GM18505 (cell line): Measurements from ENCODE around the gene HLX.

ENCODE experiments used
- ATAC-seq: cut with Tn5 transposase; IDR thresholded peaks from one replicate; pipeline ENCODE4 v1.9.1; 2021; ENCODE audit not compliant: unreplicated experiment
- POLR2A ChIP-seq: IDR thresholded peaks from 4 replicates; pipeline ENCODE4 v1.6.1; 2011; ENCODE audit warnings: borderline replicate concordance; ENCODE audit not compliant: insufficient read depth, insufficient read length; ENCODE audit errors: extremely low read depth

The HLX gene

GRCh38 chr1:220917101-220917500 lies 37.9 kb downstream of the HLX start:
- ATAC-seq = no peak
- TF ChIP-seq POLR2A = no peak

DNA sequence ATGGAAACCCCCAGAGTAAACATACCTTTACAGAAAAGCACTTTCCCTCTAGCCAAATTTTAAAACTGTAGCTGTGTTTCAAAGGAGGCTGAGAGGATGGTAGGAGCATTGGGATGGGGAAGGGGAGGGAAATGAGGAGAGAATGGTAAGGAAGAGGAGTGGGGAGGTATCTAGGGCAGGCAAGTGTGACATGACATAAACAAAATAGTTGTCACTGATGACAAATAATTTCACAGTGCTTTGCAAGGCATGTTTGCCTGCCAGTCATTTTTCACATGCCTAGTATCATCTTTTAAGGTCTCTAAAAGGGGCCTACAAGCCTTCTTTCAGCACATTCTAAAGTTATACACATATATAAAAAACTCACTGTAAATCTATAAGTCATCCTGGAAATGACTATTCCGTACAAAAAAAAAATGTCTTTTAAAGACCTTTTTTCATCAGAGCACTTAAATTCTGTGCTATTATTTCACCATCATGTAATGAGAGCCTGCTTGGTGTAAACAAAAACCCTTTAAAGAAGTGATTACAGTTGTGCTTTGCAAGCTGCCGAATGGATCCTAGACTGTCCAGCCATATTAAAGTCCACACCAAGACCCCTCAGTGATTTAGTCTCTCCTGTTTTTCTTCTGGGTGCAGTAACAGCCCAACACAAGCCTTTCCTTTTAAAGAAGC lies 38.4 kb downstream of the HLX start:
- no peak for ATAC-seq
- TF ChIP-seq POLR2A = no peak

DNA sequence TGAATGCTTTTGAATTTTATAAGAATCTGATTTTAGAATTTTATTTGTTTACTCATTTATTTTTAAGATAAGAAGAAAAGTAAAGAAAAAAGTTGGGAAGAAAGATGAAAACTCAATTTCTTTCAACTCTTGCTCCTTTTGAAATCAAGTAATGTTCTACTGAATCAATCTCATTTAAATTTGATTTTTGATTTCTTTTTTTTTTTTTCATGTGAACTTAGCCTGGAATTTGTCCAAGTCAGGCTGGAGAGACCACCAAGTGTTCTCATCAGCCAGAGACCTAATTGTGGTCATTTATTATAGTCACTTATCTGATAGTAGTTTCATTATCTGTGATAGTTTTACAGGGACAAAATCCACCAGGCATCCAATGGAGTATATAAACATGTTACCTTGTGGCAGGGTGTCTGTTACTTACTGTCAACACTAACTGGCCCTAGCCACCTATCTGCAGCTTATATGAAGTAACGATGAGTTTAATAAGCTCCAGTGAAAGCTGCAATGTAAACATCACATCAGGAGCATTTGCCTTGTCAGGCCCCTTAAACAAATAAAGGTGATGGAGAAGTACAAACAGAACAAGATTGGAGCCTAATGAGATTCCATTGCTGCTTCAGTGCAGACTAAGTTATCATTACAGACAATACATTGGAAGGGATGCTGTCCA lies 39.2 kb downstream of the HLX start:
- no peak for ATAC-seq
- TF ChIP-seq POLR2A = no peak

DNA sequence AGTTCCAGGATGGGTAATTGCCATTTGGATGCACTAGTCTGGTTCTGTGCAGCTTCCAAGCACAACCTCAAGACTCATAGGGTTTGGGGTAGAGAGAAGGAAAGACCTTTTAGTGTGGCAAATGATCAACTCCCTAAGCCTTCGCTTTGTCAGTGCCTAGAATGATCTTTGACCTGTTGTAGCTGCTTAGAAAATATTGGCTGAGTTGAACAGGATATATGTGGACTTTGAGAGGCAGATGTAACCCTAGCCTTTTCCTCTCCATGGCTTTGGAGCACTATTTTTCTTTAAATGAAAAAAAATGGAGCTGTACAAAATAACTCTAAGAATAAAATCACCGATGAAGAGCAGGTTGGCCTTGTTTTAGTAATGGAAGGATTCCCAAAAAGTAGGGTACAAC lies 41.7 kb downstream of the HLX start:
- ATAC-seq = no peak
- TF ChIP-seq POLR2A = no peak

- ATAC-seq = no peak
- TF ChIP-seq POLR2A = no peak
Observed at GRCh38 chr1:220921498-220921897, 42.3 kb downstream of the HLX start.

DNA sequence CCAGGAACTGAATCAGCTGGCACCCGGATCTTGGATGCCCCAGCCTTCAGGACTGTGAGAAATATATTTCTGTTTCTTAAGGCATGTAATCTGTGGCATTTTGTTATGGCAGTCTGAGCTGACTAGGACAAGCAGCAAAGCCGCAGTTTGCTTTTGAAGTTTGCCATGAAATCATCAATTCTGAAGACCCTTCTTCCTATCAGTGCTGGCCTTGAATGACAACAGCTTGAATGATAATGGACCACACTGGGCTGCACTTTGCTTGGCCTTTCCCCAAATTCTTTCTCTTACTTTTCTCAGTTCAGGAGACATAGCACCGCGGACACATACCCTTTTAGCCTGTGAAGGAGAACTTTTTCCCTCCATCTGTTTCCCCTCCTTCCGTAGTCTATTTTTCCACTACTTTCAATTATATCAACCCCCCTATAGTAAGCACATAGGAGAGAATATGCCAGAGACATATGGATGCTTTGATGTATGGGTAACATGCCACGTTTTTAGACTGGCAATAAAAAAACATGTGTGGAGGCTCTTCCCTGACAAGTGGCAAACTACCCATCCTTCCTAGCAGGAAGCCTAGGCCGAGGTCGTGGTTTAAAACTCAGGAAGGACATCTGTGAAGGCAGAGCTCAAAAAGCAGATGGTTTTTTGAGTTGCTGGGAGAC lies 42.9 kb downstream of the HLX start:
- ATAC-seq = no peak
- no peak for TF ChIP-seq POLR2A

- TF ChIP-seq POLR2A = no peak
- ATAC-seq = no peak
Observed at GRCh38 chr1:220922951-220923350, 43.7 kb downstream of the HLX start.

DNA sequence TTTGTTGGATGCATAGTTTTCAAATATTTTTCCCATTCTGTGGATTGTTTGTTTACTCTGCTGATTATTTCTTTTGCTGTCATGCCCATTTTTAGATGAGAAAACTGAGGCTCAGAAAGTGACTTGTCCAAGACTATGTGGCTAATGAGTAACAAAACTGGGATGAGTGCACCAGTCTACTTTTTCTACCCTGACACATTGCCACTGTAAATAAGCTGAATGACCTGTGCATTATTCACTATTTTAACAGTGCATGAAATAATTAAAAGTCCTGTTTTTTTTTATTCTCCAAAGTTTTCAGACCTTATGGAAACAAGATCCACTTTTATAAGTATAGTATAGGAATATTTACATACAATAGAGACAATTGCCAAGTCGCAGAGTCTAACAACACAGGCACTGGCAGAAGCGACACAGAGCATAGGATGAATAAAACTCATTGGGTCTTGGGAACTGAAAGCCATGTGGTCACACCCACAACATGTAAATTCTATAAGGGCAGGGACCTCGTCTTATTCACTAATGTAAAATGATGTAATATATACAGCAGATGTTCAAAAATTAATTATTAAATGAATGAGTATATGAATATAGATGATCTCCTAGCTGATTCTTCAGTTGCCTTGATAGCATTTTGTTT lies 45.2 kb downstream of the HLX start:
- no peak for ATAC-seq
- no peak for TF ChIP-seq POLR2A

- no peak for ATAC-seq
- TF ChIP-seq POLR2A = no peak
Observed at GRCh38 chr1:220925707-220926106, 46.5 kb downstream of the HLX start.

DNA sequence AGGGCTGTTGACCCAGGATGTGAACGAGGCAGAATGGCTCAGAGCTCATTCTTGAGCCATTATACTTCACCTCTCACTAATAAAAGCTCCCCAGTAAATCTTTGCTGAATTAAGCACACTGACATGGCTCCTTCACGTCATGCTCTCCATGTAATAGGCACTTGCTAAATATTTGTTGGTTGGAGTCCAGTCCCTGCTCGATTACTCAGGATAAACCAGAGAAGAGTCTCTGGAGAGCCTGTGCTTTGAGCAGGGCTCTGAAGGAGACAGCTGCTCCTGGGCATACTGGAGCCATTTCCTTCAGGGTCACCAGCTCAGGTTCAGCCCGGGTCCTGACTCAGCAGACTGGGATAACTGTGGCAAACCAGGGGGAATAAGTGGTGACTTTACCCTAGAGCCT lies 46.9 kb downstream of the HLX start:
- TF ChIP-seq POLR2A = no peak
- no peak for ATAC-seq

- no peak for ATAC-seq
- TF ChIP-seq POLR2A = no peak
Observed at GRCh38 chr1:220927442-220927841, 48.2 kb downstream of the HLX start.

DNA sequence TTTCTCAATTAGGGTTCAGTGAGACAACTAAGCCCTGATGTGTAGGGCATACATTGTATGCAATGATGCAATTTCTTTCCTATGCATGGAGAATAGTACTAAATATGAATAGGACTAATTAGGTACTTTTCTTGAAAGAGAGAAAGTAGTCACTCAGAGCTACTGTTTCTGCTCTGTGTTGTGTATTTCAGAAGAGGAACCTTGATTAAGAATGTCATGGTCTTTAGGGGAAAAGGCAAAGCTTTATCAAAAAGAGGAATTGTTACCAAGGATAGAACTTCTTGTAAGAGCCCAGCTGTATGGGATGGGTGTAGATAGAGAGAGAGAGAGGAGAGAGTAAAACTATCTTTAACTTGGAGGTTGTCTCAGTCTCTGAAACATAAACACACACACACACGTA lies 49.1 kb downstream of the HLX start:
- no peak for ATAC-seq
- no peak for TF ChIP-seq POLR2A

DNA sequence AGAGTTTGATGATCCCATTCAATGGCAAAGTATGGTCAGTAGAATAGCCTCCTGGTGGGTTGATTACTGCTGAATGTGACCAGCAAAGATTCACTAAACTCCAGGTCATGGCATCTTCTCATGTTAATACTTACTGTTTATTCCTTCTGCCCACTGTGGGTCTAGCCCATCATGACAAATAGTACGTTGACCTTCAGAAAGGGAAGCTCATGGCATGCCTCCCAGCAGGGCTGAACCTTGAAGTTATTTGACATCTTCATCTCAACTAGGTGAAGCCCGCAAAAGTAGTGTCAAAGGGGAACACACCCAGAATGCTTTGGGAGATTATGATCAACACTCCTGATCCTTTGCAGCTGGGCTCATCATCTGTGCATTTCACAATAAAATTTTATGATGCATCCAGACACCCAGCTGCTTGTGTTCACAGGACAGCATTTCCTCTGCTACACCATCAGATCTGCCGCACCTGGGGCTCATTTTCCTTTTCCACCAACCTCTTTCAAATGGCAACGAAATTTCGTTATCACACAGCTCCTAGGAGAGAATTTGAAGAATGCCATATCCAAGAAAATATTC lies 49.6 kb downstream of the HLX start:
- no peak for TF ChIP-seq POLR2A
- ATAC-seq = no peak

DNA sequence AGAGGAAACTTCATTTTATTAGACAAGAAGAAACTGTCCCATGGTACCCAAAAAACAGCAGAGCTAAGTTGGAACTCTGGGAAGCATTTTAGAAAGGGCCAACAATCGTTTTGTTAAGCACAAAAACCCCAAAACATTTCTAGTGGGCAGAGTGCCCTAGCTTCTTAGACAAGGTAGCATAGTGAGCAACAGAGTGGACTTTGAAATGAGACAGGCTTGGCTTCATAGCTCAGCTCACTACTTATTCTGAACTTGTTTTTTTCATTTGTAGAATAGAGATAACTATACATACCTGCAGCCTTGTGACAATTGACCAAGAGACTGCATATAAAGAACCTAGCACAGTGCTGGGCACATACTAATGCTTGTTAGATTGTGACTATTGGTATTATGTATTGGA lies 50.1 kb downstream of the HLX start:
- TF ChIP-seq POLR2A = no peak
- ATAC-seq = no peak
